Measurements from ENCODE around the gene TMEM247.

The TMEM247 gene

GRCh38 chr2:46487667-46488335, 8.4 kb downstream of the TMEM247 start:
- Histone ChIP-seq H3K4me3 (ENCODE audit: insufficient read depth, low read depth, low read length) (no peak overlapping the region), H3K36me3 (ENCODE audit: control insufficient read depth, insufficient read depth, low read length) (no peaks in the 10 kb centered on the region), H3K9me3 (ENCODE audit: control insufficient read depth, low read length) (no peaks in the 10 kb centered on the region), H3K27ac (ENCODE audit: insufficient read depth, low read depth, low read length, poor library complexity, severe bottlenecking) (no peak overlapping the region), H3K27me3 (ENCODE audit: control insufficient read depth, insufficient read depth, low read length, poor library complexity, severe bottlenecking) (no peaks in the 10 kb centered on the region), H3K4me1 (ENCODE audit: control insufficient read depth, insufficient read depth, low read length) (peaks cover 18% of the 10 kb centered on the region)
- WGBS, 2 experiments = 87 to 88% methylated on average over 8 of the region's 8 CpGs

- peaks cover 18% of the 10 kb centered on the region for H3K4me1 ChIP-seq (ENCODE audit: control insufficient read depth, insufficient read depth, low read length)
- H3K36me3 ChIP-seq (ENCODE audit: control insufficient read depth, insufficient read depth, low read length) = no peaks in the 10 kb centered on the region
- no peak overlapping the region for H3K27ac ChIP-seq (ENCODE audit: insufficient read depth, low read depth, low read length, poor library complexity, severe bottlenecking)
- no peaks in the 10 kb centered on the region for H3K27me3 ChIP-seq (ENCODE audit: control insufficient read depth, insufficient read depth, low read length, poor library complexity, severe bottlenecking)
- no peak overlapping the region for H3K4me3 ChIP-seq (ENCODE audit: insufficient read depth, low read depth, low read length)
- H3K9me3 ChIP-seq (ENCODE audit: control insufficient read depth, low read length) = no peaks in the 10 kb centered on the region
- WGBS, 2 experiments = 56 to 75% methylated on average over 2 of the region's 2 CpGs
Measured at GRCh38 chr2:46488389-46488788, 9.0 kb downstream of the TMEM247 start.

GRCh38 chr2:46489423-46490174, 10.2 kb downstream of the TMEM247 start:
- WGBS, 2 experiments = 45 to 49% methylated on average over 8 of the region's 8 CpGs
- peak overlapping the region; percentile 19 for H3K27ac ChIP-seq (ENCODE audit: insufficient read depth, low read depth, low read length, poor library complexity, severe bottlenecking)
- H3K4me1 ChIP-seq (ENCODE audit: control insufficient read depth, insufficient read depth, low read length) = peaks cover 26% of the 10 kb centered on the region
- no peaks in the 10 kb centered on the region for H3K9me3 ChIP-seq (ENCODE audit: control insufficient read depth, low read length)
- H3K4me3 ChIP-seq (ENCODE audit: insufficient read depth, low read depth, low read length) = no peak overlapping the region
- no peaks in the 10 kb centered on the region for H3K27me3 ChIP-seq (ENCODE audit: control insufficient read depth, insufficient read depth, low read length, poor library complexity, severe bottlenecking)
- no peaks in the 10 kb centered on the region for H3K36me3 ChIP-seq (ENCODE audit: control insufficient read depth, insufficient read depth, low read length)

GRCh38 chr2:46490521-46491141, 11.3 kb downstream of the TMEM247 start:
- WGBS, 2 experiments = 62 to 70% methylated on average over 6 of the region's 6 CpGs
- Histone ChIP-seq H3K27me3 (ENCODE audit: control insufficient read depth, insufficient read depth, low read length, poor library complexity, severe bottlenecking) (no peaks in the 10 kb centered on the region), H3K9me3 (ENCODE audit: control insufficient read depth, low read length) (no peaks in the 10 kb centered on the region), H3K36me3 (ENCODE audit: control insufficient read depth, insufficient read depth, low read length) (no peaks in the 10 kb centered on the region), H3K4me3 (ENCODE audit: insufficient read depth, low read depth, low read length) (no peak overlapping the region), H3K4me1 (ENCODE audit: control insufficient read depth, insufficient read depth, low read length) (peaks cover 26% of the 10 kb centered on the region), H3K27ac (ENCODE audit: insufficient read depth, low read depth, low read length, poor library complexity, severe bottlenecking) (no peak overlapping the region)

- H3K9me3 ChIP-seq (ENCODE audit: control insufficient read depth, low read length) = no peaks in the 10 kb centered on the region
- H3K36me3 ChIP-seq (ENCODE audit: control insufficient read depth, insufficient read depth, low read length) = no peaks in the 10 kb centered on the region
- 92 to 97% methylated on average over 7 of the region's 7 CpGs for WGBS, 2 experiments
- no peak overlapping the region for H3K27ac ChIP-seq (ENCODE audit: insufficient read depth, low read depth, low read length, poor library complexity, severe bottlenecking)
- no peak overlapping the region for H3K4me3 ChIP-seq (ENCODE audit: insufficient read depth, low read depth, low read length)
- peaks cover 26% of the 10 kb centered on the region for H3K4me1 ChIP-seq (ENCODE audit: control insufficient read depth, insufficient read depth, low read length)
- H3K27me3 ChIP-seq (ENCODE audit: control insufficient read depth, insufficient read depth, low read length, poor library complexity, severe bottlenecking) = peaks cover 8% of the 10 kb centered on the region
Measured at GRCh38 chr2:46492301-46492700, 12.9 kb downstream of the TMEM247 start.

- Histone ChIP-seq H3K4me3 (ENCODE audit: insufficient read depth, low read depth, low read length) (no peak overlapping the region), H3K27me3 (ENCODE audit: control insufficient read depth, insufficient read depth, low read length, poor library complexity, severe bottlenecking) (peaks cover 19% of the 10 kb centered on the region), H3K27ac (ENCODE audit: insufficient read depth, low read depth, low read length, poor library complexity, severe bottlenecking) (no peak overlapping the region), H3K36me3 (ENCODE audit: control insufficient read depth, insufficient read depth, low read length) (no peaks in the 10 kb centered on the region), H3K4me1 (ENCODE audit: control insufficient read depth, insufficient read depth, low read length) (peaks cover 26% of the 10 kb centered on the region), H3K9me3 (ENCODE audit: control insufficient read depth, low read length) (no peaks in the 10 kb centered on the region)
- 86 to 90% methylated on average over 8 of the region's 8 CpGs for WGBS, 2 experiments
Measured at GRCh38 chr2:46493241-46493970, 14.0 kb downstream of the TMEM247 start.

- H3K4me3 ChIP-seq (ENCODE audit: insufficient read depth, low read depth, low read length) = no peak overlapping the region
- WGBS, 2 experiments = 28 to 31% methylated on average over 4 of the region's 4 CpGs
Measured at GRCh38 chr2:46493971-46494250, 14.5 kb downstream of the TMEM247 start.

GRCh38 chr2:46494596-46494995, 15.2 kb downstream of the TMEM247 start:
- no peaks in the 10 kb centered on the region for H3K9me3 ChIP-seq (ENCODE audit: control insufficient read depth, low read length)
- H3K36me3 ChIP-seq (ENCODE audit: control insufficient read depth, insufficient read depth, low read length) = no peaks in the 10 kb centered on the region
- H3K4me3 ChIP-seq (ENCODE audit: insufficient read depth, low read depth, low read length) = no peak overlapping the region
- H3K27ac ChIP-seq (ENCODE audit: insufficient read depth, low read depth, low read length, poor library complexity, severe bottlenecking) = no peak overlapping the region
- WGBS, 2 experiments = 94 to 95% methylated on average over 4 of the region's 4 CpGs
- peaks cover 22% of the 10 kb centered on the region for H3K4me1 ChIP-seq (ENCODE audit: control insufficient read depth, insufficient read depth, low read length)
- peaks cover 30% of the 10 kb centered on the region for H3K27me3 ChIP-seq (ENCODE audit: control insufficient read depth, insufficient read depth, low read length, poor library complexity, severe bottlenecking)

More at GRCh38 chr2:46493971-46494250, 14.5 kb downstream of the TMEM247 start:
- peaks cover 24% of the 10 kb centered on the region for H3K27me3 ChIP-seq (ENCODE audit: control insufficient read depth, insufficient read depth, low read length, poor library complexity, severe bottlenecking)
- no peak overlapping the region for H3K27ac ChIP-seq (ENCODE audit: insufficient read depth, low read depth, low read length, poor library complexity, severe bottlenecking)
- H3K4me1 ChIP-seq (ENCODE audit: control insufficient read depth, insufficient read depth, low read length) = peaks cover 26% of the 10 kb centered on the region
- no peaks in the 10 kb centered on the region for H3K9me3 ChIP-seq (ENCODE audit: control insufficient read depth, low read length)
- no peaks in the 10 kb centered on the region for H3K36me3 ChIP-seq (ENCODE audit: control insufficient read depth, insufficient read depth, low read length)

GRCh38 chr2:46495231-46496030, 16.1 kb downstream of the TMEM247 start:
- no peak overlapping the region for H3K27ac ChIP-seq (ENCODE audit: insufficient read depth, low read depth, low read length, poor library complexity, severe bottlenecking)
- no peaks in the 10 kb centered on the region for H3K9me3 ChIP-seq (ENCODE audit: control insufficient read depth, low read length)
- no peaks in the 10 kb centered on the region for H3K36me3 ChIP-seq (ENCODE audit: control insufficient read depth, insufficient read depth, low read length)
- 92 to 94% methylated on average over 9 of the region's 9 CpGs for WGBS, 2 experiments
- no peak overlapping the region for H3K4me3 ChIP-seq (ENCODE audit: insufficient read depth, low read depth, low read length)
- H3K4me1 ChIP-seq (ENCODE audit: control insufficient read depth, insufficient read depth, low read length) = peaks cover 13% of the 10 kb centered on the region
- H3K27me3 ChIP-seq (ENCODE audit: control insufficient read depth, insufficient read depth, low read length, poor library complexity, severe bottlenecking) = peaks cover 34% of the 10 kb centered on the region
